GM20000 (cell line): Measurements from ENCODE around the gene ZCCHC14.

Experiments used
- DNase-seq: peaks from one replicate; pipeline ENCODE4 v3.0.0; 2012; ENCODE audit warnings: low spot score
- CTCF ChIP-seq: IDR thresholded peaks from 2 replicates; pipeline ENCODE4 v1.5.1; 2012; ENCODE audit warnings: mild to moderate bottlenecking, control low read depth; ENCODE audit errors: extremely low read depth, missing control alignments

ZCCHC14 gene

GRCh38 chr16:87436225-87437172 is 56.3 kb downstream of the ZCCHC14 start:
- DNase-seq: no peak
- TF ChIP-seq CTCF: no peak

- DNase-seq: no peak
- TF ChIP-seq CTCF: no peak
Observed at GRCh38 chr16:87435372-87436224, 57.2 kb downstream of the ZCCHC14 start.

GRCh38 chr16:87434146-87434667 is 58.6 kb downstream of the ZCCHC14 start:
- DNase-seq: no peak
- no peak for TF ChIP-seq CTCF

- DNase-seq: no peak
- TF ChIP-seq CTCF: no peak
Observed at GRCh38 chr16:87432330-87432915, 60.4 kb downstream of the ZCCHC14 start.

- no peak for DNase-seq
- no peak for TF ChIP-seq CTCF
Observed at GRCh38 chr16:87431926-87432325, 60.9 kb downstream of the ZCCHC14 start.

- no peak for TF ChIP-seq CTCF
- DNase-seq: no peak
Observed at GRCh38 chr16:87426423-87427215, 66.2 kb downstream of the ZCCHC14 start.
